HG02571 (cell line): Measurements from ENCODE around the gene ZMYM2.

ENCODE experiments used
- ATAC-seq: cut with Tn5 transposase; IDR thresholded peaks from one replicate; pipeline ENCODE4 v1.9.1; 2021; ENCODE audit warnings: mild to moderate bottlenecking, moderate library complexity; ENCODE audit not compliant: unreplicated experiment

The ZMYM2 gene

DNA sequence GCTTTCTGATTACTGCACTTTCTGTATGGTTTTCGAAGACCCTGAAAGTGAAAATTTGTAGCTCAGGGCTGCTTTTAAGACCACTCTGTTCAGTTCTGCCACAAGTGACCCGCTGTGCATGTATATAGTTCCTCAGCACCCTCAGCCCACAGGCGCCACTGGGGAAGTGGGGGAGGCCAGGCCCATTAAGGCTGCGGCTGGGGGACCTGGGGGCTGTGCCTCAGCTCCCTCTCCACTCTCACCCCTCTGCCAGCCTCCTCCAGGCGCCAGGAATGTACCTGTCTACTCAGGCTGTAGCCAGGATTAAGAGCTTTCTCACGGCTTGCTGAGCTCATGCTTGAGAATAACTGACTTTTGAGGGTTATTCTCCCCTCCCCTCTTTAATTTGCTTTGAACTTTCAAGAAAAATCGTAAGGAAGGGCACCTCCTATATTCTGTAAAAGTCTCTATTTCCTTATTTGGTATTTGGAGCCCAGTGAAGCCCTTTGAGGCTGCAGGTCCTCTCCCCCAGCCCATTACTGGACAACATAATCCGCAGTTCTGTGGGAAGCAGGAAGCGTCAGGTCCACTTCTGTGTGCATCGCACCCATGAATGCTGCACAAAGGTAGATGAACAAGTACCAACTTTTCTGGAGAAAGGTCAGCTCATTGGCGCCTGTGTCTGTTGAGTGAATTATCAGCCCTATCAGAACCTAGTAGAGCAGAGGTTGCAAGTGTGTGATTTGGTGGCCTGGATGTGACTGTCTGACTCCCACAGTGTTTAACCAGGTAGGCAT lies 172.7 kb downstream of the ZMYM2 start:
- no peak for ATAC-seq

DNA sequence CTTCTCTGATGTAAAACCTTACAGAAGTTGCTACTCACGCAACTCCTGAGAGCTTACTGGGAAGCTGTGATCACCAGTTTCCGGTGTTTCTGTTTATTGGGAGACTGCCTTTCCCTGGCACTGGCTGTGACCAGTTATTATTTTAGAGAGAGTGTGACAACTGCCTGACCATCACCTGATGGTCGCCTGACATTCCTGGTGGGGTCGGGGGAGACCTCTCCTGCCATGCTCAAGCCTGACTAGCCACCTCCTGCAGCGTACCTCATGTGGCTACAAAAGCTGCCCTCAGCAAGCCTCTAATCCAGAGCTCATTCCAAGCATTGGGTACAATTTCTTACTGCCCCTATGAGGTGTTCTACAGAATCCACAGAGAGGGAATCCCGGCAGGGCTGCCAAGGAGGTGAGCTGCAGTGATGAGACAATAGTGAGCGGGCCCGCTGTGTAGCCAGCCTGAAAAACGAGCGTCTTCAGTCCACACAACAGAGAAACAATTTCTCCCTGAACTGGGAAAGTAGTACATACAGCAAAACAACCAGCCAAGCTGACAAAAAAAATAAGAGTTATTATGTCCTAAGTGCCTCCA lies 173.6 kb downstream of the ZMYM2 start:
- no peak for ATAC-seq

- ATAC-seq = no peak
Observed at GRCh38 chr13:20134732-20135131, 176.2 kb downstream of the ZMYM2 start.

DNA sequence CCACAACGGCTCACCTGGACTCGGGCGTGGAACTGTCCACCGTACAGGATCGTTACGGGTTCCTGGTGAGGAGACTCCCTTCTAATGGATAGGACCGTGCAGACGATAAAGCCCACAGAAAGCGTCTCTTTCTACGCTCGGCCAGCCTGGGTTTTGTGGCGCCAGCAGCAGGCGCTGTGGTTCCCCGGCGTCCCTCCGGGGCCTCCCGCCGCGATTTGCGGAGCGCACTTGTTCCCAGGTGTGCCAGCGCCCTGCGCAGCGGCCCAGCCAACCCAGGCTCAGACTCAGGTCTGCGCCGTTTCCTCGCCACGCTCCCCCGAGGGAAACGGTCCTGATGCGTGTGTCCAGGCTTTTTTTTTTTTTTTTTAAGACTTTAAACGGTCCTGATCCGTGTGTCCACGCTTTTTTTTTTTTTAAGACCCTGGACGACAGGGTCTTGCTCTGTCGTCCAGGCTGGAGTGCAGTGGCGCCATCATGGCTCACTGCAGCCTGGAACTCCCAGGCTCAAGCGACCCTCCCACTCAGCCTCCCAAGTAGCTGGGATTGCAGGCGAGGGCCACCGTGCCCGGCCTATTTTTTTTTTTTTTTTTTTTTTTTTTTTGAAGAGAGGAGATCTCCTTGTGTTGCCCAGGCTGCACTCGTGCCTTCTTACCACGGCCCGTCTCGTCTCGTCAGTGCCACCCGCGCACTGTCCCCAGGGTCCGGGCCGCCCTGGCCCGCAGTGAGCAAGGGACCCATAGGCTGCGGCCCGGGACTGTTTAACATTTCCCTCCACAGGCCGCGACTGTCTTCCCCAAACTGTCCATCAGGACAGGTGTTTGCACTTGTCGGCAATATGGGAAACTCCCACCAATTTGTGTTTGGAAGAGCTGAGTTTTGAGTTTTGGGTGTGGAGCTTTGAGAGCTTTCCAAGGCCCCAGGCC lies 178.5 kb downstream of the ZMYM2 start:
- ATAC-seq = no peak

GRCh38 chr13:20137875-20138274 lies 179.3 kb downstream of the ZMYM2 start:
- no peak for ATAC-seq

DNA sequence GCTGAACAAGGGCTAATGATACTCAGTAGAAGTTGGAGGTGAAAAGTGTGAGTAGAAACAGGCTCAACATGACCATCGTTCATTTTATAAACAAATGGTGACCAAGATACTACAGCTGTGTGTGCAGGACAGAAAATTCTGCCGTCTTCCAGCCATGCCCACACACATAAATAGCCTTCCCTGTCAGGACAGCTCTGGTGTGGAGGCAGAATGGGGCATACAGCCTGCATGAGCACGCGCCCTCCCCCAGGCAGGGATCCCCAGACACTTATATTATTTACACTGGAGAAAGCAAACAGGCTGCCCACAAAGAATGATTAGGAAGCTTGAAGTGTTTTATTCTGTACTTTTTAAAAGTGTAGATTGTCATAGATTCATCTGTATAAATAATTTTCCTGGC lies 182.0 kb downstream of the ZMYM2 start:
- no peak for ATAC-seq
